ENCODE results near the gene NEK6.

NEK6 gene

GRCh38 chr9:124257844-124258606, at the start of gene NEK6:
Gene NEK6, plus strand, starts transcription at chr9:124257949. Its CDS starts 44,016 bp downstream, at chr9:124301965.
- DNase-seq (ENCODE audit: low spot score) = no peak

DNA sequence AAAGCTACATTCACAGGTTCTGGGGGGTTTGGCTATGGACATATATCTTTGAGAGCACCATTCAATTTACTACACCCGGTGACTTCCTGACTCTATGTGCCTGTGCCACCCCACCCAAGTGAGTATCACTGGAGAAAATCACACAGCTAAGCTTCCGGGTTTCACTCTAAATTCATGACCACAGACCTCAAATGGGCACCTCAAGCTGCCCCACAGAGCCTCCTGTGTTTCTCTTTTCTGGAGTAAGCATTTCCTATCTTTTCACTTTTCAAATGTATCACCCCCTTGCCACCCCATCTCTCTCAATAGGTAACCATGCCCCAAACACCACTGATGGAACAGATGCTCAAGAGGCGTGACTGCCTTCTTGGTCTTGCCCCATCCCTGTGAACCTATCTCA, 49.2 kb upstream of the NEK6 start:
- no peak for DNase-seq (ENCODE audit: low spot score)

DNA sequence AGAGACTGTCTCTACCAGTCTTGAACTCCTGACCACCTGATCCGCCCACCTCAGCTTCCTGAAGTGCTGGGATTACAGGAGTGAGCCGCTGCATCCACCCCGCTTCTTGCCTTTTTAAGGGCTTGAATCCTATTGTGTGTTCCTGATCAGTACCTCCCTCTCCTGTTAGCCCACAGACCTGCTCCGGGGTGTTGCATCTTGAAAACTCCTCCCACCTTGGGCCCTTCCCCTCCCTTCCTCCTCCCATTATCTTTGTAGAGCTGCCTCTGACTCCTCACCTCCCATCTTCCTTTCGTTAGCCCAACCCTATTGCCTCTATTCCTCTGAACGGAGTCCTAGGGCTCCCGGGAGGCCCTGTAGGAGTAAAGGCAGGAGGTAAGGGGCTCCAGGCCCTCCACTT, 48.5 kb upstream of the NEK6 start:
- DNase-seq (ENCODE audit: low spot score) = no peak

GRCh38 chr9:124209774-124210173, 48.0 kb upstream of the NEK6 start:
- DNase-seq (ENCODE audit: low spot score) = no peak

DNA sequence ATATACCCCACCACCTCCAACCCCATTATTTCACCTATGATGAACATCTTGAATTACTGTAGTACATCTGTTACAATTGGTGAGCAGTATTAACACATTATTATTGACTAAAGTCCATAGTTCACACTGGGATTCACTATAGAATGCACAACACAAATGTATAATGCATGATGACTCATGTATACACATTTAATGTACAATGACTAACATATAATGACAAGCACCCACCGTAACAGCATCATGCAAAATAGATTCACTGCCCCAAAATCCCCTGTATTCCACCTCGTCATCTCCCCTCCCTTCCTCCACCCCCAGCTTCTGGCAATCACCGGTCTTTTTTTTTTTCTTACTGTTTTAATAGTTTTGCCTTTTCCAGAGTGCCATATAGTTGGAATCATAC, 47.1 kb upstream of the NEK6 start:
- DNase-seq (ENCODE audit: low spot score) = no peak

DNA sequence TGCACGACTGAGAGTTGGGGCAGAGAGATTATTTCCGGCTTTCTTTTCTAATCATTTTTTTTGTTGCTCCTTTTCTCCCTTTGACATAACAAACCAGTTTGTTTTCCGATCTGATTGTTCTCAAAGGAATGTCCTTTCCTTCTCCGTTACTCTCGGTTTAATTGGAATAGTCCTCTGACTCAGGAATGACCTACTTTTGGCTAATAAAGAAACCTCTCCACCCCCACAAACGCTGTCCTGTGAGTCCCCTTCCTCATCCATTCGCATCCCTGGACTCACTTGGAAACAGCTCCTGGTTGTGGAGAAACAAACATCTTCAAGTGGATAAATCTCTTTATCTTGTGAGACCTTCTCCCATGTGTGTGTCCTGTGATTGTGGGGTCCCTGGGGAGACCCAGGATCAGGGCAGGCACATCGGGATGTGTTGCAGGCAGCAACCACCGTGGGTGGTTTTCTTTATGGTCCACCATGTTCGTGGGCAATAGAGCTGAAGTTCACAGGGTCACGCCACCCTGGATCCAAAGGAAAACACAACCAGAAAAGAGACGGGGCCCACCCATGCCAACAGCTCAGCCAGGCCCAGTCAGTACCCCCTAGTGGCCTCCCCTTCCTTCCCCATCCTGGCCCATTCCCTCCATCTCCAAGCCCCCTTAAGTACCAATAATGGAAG, 45.2 kb upstream of the NEK6 start:
- peak; percentile 40 for DNase-seq (ENCODE audit: low spot score)

DNA sequence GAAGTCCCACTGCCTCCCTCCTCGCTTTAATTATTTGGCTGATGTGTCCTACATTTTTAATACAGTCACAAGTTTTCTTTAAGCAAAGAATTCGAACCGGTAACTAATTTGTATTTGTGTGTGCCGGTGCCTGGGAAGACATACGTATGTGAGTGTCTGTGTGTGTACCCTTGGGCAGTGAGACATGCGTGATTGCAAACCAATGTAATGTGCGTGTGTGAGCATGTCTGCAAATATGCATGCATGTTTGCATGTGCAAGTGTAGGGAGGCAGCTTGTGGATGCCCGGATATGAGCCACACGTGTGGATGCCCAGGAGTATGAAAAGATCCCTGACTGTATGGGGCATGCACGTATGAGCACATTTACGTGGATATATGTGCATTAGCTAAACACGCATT, 44.4 kb upstream of the NEK6 start:
- DNase-seq (ENCODE audit: low spot score) = no peak

GRCh38 chr9:124214116-124214515, 43.6 kb upstream of the NEK6 start:
- DNase-seq (ENCODE audit: low spot score) = no peak

DNA sequence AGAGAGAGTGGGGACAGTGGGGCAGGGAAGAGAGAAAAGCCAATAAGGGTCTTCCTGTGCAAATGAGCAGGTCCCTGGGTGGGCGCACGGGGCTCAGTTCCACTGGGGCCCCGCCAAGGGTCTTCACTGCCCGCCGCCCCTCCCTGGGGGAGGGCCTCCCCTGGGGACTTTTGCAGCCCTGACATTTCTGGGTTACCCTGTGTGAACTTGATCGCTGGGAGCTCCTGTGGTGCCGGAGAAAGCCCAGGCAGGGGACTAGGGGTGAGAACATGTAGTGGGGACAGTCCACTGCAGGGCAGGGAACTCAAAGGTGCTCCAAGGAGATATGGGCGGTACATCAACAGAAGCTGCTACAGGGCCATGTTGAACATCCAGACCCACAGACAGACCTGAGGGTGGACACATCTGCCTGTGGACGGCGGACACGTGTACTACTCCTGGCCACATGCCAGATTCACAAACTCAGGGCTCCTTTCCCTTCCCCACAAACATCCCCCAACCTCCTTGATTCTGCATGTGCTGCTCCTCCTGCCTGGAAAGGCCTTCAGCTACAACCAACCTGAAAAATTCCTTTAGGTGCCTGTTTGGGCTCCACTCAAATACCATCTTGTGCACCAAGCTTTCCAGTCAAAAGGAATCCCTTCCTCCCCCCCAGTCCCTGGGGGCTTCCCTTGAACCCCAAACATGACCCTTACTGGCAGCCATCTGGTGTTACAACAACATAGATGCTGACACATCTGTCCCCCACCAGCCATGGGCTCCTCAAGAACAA, 43.0 kb upstream of the NEK6 start:
- DNase-seq (ENCODE audit: low spot score) = no peak

DNA sequence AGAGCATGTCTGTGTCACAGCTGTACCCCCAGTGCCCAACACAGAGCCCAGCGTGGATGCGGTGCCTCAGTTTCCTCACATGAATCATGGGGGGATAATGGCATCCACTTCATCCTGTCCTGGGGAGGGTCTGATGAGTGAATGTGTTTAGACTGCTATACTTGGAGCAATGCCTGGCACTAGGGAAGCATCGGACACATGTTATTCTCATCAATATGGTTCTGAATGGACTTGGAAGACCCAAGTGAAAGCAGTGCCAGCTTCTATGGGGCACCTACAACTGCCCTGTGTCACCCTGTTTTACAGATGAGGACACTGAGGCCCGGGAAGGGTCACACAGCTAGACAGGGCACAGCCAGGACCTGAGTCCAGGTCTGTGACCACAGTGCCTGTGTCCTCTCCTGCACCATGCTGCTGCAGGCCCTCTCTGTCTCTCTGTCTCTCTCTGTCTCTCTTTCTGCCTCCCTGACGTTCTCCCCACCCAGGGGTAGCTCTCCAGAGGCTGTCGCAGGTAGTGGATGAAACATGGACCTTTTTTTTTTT, 42.3 kb upstream of the NEK6 start:
- no peak for DNase-seq (ENCODE audit: low spot score)

- no peak for DNase-seq (ENCODE audit: low spot score)
These were observed 41.8 kb upstream of the NEK6 start for GRCh38 chr9:124215956-124216355.

GRCh38 chr9:124216474-124217176, 41.1 kb upstream of the NEK6 start:
- DNase-seq (ENCODE audit: low spot score) = no peak

DNA sequence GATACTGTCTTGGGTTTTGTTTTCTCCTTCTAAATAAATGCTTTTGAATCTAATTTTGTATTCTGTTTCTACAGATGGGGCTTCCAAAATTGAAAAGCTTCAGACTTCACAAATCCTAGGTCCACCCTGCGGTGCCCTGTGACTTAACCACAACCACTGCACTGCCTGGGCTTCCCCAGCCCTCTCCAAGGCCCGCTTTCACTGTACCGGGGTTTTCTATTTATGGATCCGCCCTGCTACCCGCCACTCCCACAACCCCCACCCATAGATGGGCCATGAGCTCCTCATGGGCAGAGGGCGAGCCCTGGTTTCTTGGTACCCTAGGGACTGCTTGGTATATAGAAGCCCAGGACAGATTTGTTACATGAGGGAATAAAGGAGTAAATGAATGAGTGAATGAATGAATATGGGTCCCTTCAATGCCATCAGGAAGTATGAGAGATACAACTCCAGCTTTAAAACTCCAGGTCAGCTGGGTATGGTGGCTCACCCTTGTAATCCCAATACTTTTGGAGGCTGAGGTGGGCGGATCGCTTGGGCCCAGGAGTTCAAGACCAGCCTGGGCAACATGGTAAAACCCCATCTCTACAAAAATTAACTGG, 39.8 kb upstream of the NEK6 start:
- DNase-seq (ENCODE audit: low spot score) = no peak

GRCh38 chr9:124218438-124218982, 39.2 kb upstream of the NEK6 start:
- DNase-seq (ENCODE audit: low spot score) = peak; percentile 44

GRCh38 chr9:124218987-124219461, 38.7 kb upstream of the NEK6 start:
- no peak for DNase-seq (ENCODE audit: low spot score)

- DNase-seq (ENCODE audit: low spot score) = peak; percentile 22
These were observed 36.8 kb upstream of the NEK6 start for GRCh38 chr9:124220946-124221451.

DNA sequence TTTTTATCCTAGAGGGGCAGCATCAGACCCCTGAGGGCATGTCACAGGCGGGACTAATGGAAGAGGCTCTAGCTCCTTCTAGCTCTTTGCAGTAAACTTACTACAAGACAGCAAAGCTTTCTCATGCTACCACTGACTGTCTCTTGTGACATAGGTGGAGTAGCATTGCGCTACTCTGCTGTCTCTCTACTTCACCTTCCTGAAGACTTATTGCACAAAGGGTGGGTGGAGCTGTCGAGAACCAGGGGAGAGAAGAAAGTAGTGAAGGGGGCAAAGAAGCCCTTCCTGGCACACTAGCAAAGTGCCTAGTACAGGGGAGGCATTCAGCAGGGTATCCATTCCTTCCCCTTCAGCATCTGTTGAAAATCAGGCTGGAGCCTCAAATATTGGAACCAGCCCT, 36.1 kb upstream of the NEK6 start:
- DNase-seq (ENCODE audit: low spot score) = no peak

- DNase-seq (ENCODE audit: low spot score) = no peak
These were observed 35.6 kb upstream of the NEK6 start for GRCh38 chr9:124222109-124222508.

- no peak for DNase-seq (ENCODE audit: low spot score)
These were observed 34.6 kb upstream of the NEK6 start for GRCh38 chr9:124222918-124223720.

GRCh38 chr9:124225945-124226344, 31.8 kb upstream of the NEK6 start:
- DNase-seq (ENCODE audit: low spot score) = no peak
